Stomach smooth muscle (tissue), 2 donors: ENCODE results near the gene MTHFD2.

Source experiments
- H3K27ac ChIP-seq: one replicate; pipeline ENCODE4 v1.7.0; 2013; ENCODE audit warnings: mild to moderate bottlenecking, low read length, inconsistent platforms
- H3K27me3 ChIP-seq, 2 donors: one replicate each; pipeline ENCODE4 v1.7.0; 2013; ENCODE audit warnings: low read length in 2 of 2; ENCODE audit not compliant: insufficient read depth in 2 of 2, control insufficient read depth in 1 of 2
- H3K36me3 ChIP-seq, 2 donors: one replicate each; pipeline ENCODE4 v1.7.0; 2013; ENCODE audit warnings: low read length in 2 of 2; ENCODE audit not compliant: control insufficient read depth in 2 of 2, insufficient read depth in 2 of 2
- H3K4me1 ChIP-seq: one replicate; pipeline ENCODE4 v1.7.0; 2013; ENCODE audit warnings: low read length; ENCODE audit not compliant: control insufficient read depth, insufficient read depth
- H3K4me3 ChIP-seq, 2 donors: one replicate each; pipeline ENCODE4 v1.7.0; 2013; ENCODE audit warnings: low read length in 2 of 2
- H3K9ac ChIP-seq, 2 donors: one replicate each; pipeline ENCODE4 v1.7.0; 2013; ENCODE audit warnings: low read length in 2 of 2, mild to moderate bottlenecking in 1 of 2
- H3K9me3 ChIP-seq, 2 donors: one replicate each; pipeline ENCODE4 v1.7.0; 2013; ENCODE audit warnings: low read length in 2 of 2; ENCODE audit not compliant: control insufficient read depth in 2 of 2
- donor health status: healthy.
- donor health status: Pancreatic carcinoma.

Gene MTHFD2

DNA sequence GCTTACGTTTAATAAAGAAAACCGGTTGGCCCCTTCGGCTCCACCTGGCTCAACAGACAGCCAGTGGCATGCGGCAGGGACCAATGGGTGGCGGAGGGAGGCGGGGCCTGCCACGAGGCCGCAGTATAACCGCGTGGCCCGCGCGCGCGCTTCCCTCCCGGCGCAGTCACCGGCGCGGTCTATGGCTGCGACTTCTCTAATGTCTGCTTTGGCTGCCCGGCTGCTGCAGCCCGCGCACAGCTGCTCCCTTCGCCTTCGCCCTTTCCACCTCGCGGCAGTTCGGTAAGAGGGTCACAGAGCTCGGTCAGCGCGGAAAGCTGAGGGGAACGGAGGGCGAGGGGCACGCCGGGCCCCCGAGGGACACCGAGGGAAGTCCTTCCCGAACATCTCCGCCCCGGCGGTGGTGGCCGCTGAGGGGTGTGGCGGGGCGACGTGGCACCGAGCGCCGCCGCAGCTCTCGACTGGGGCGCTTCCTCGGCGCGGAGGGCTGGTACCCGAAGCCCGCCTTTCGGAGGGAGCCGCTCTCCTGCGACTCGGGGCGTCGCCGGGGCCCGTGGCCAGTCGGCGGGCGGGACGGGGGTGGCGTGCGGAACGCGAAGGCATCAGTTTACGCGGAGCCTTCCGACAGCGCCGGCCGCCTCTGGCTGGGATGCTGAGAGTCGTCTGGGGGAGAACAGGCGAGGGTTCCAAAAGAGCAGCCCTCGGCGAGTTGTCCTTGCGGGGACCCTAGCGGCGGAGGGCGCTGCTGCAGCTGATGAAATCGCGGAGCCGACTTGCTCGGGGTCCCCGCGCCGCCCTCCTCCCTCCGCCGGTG, at the start of gene MTHFD2:
Gene MTHFD2, plus strand, starts transcription at position 155 of the 814 bp plus-strand sequence. Its CDS starts 27 bp downstream, at position 182.
- H3K27me3 ChIP-seq: no peaks in the 10 kb centered on the region
- peak within 1 kb of the TSS; percentile 79 to 89 for H3K4me3 ChIP-seq
- no peaks in the 10 kb centered on the region for H3K9me3 ChIP-seq
- H3K27ac ChIP-seq: peak within 1 kb of the TSS; percentile 70
- peak within 1 kb of the TSS; percentile 58 to 68 for H3K9ac ChIP-seq
- H3K36me3 ChIP-seq: no peaks in the 10 kb centered on the region
- peaks cover 15% of the 10 kb centered on the region for H3K4me1 ChIP-seq

DNA sequence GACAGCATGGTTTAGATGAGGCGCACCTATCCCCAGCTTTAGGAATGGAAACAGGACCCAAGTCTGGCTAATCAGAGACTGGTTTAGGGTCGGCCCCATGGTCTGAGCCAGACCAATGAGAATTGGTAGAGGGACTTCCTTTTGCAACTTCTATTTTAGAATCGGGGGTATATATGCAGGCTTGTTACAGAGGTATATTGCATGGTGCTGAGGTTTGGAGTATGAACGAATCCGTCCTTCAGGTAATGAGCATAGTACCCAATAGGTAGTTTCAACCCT, 49.2 kb upstream of the MTHFD2 start:
- H3K4me3 ChIP-seq: no peak overlapping the region
- peaks cover 23% of the 10 kb centered on the region for H3K4me1 ChIP-seq
- H3K9me3 ChIP-seq: no peaks in the 10 kb centered on the region
- no peaks in the 10 kb centered on the region for H3K27me3 ChIP-seq
- H3K9ac ChIP-seq: no peak overlapping the region
- peaks cover 2 to 12% of the 10 kb centered on the region in 2 donors for H3K36me3 ChIP-seq
- H3K27ac ChIP-seq: no peak overlapping the region

DNA sequence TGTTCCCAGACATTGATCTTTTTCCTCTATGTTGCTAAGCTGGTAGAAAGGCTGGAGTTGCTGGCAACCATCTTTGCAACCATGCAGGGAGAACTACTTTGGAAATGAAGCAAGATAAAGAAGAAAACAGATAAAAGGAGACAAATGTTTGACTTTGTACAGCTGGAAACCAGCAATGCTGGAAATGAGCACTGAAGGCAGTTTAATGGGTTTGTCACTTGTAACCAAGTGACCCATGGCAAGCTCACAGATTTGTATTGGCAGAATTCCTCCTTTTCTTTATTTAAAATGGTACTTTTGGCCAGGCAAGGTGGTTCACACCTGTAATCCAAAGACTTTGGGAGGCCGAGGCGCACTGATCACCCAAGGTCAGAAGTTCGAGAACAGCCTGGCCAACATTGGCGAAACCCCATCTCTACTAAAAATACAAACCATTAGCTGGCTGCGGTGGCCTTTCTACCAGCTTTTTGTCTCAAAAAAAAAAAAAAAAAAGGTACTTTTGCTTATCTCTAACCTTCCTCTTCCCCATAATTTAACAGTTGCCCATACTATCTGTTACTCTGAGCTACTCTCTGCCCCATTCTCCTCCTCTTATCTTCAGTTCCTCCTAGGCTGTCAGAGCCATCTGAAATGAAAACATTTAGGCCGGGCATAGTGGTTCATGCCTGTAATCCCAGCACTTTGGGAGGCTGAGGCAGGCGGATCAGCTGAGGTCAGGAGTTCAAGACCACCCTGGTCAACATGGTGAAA, 48.7 kb upstream of the MTHFD2 start:
- no peak overlapping the region for H3K27ac ChIP-seq
- H3K9me3 ChIP-seq: no peaks in the 10 kb centered on the region
- H3K27me3 ChIP-seq: no peaks in the 10 kb centered on the region
- H3K4me1 ChIP-seq: peaks cover 23% of the 10 kb centered on the region
- H3K4me3 ChIP-seq: no peak overlapping the region
- peaks cover 0 to 13% of the 10 kb centered on the region in 2 donors for H3K36me3 ChIP-seq
- H3K9ac ChIP-seq: no peak overlapping the region

DNA sequence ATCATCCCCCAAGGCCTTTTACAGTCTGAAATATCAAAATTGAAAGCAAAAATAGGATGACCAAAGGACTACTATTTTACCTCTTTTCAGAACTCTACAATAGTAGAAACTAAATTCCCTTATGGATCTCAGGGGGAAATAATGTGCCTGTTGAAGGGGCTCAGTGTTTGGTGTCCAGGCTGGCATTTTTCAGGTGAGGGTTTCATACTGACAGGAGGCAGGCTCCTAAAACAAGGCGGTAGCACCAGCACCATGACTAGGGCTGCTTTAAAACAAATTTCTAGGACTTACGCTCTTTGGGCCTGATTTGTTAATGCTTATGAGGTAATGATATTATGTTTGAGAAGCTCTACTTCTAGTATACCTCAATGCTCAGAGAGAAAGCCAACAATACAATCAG, 45.5 kb upstream of the MTHFD2 start:
- peaks cover 8% of the 10 kb centered on the region for H3K4me1 ChIP-seq
- H3K4me3 ChIP-seq: no peak overlapping the region
- H3K36me3 ChIP-seq: peaks cover 9 to 25% of the 10 kb centered on the region in 2 donors
- H3K9ac ChIP-seq: no peak overlapping the region
- H3K9me3 ChIP-seq: no peaks in the 10 kb centered on the region
- no peaks in the 10 kb centered on the region for H3K27me3 ChIP-seq
- H3K27ac ChIP-seq: no peak overlapping the region

DNA sequence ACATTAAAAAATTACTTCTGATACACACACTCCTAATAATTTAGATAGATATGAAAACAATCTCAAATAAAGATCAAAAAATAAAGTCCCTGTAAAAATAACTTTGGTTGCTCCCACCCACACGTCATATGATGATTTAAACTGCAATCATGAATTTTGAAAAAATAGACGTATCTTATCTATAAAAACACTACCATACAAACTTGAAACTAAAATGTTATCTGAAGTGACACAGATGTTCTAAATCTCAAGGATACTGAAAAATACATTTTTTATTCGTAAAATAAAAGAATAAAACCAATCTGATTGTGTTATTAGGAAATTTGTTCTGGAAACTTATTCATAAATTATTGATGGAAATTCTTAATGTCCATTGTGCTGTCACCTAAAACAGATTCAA, 42.6 kb upstream of the MTHFD2 start:
- no peak overlapping the region for H3K4me3 ChIP-seq
- no peaks in the 10 kb centered on the region for H3K4me1 ChIP-seq
- peaks cover 22 to 35% of the 10 kb centered on the region in 2 donors for H3K36me3 ChIP-seq
- no peak overlapping the region for H3K9ac ChIP-seq
- no peaks in the 10 kb centered on the region for H3K9me3 ChIP-seq
- no peak overlapping the region for H3K27ac ChIP-seq
- H3K27me3 ChIP-seq: no peaks in the 10 kb centered on the region

DNA sequence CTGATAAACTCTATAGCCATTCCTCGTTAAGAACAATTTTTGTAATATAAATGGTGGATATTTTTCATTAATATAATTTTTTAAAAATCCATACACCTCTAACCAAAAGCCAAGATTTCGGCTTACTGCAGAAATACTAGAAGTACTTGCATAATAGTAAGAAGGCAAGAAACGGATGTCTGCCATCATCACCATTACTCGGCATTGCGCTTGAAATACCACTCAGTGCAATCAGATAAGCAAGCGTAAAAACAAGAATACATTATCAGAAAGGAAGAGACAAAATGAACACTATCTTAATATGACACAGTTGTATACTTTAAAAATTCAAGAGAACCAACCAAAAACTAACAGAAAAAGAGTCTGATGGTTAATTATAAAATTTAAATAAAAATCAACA, 35.5 kb upstream of the MTHFD2 start:
- Histone ChIP-seq H3K36me3 (peaks cover 31 to 35% of the 10 kb centered on the region in 2 donors), H3K4me1 (no peaks in the 10 kb centered on the region), H3K4me3 (no peak overlapping the region), H3K9ac (no peak overlapping the region), H3K27me3 (no peaks in the 10 kb centered on the region), H3K27ac (no peak overlapping the region), H3K9me3 (no peaks in the 10 kb centered on the region)

- H3K36me3 ChIP-seq: peaks cover 24 to 33% of the 10 kb centered on the region in 2 donors
- no peak overlapping the region for H3K27ac ChIP-seq
- no peak overlapping the region for H3K9ac ChIP-seq
- no peaks in the 10 kb centered on the region for H3K27me3 ChIP-seq
- no peaks in the 10 kb centered on the region for H3K9me3 ChIP-seq
- no peak overlapping the region for H3K4me3 ChIP-seq
- H3K4me1 ChIP-seq: no peaks in the 10 kb centered on the region
These were observed 33.7 kb upstream of the MTHFD2 start for GRCh38 chr2:74164761-74165160.

DNA sequence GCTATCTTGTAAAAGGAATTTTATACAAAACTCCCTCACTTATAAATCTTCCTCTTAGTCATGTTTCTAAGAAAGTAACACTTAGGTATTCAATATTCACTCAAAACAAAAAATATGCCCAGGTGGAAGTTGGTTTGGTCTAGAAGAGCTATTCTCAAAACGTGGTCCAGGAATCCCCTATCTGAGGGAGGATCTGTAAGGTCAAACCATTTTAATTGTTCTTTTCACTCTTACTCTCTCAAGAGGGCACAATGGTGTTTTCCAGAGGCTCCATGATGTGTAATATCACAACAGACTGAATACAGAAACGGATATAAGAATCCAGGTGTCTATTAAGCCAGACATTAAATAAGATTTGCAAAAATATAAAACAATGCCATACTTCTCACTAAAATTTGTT, 29.7 kb upstream of the MTHFD2 start:
- Histone ChIP-seq H3K4me1 (no peaks in the 10 kb centered on the region), H3K4me3 (no peak overlapping the region), H3K36me3 (peaks cover 28 to 30% of the 10 kb centered on the region in 2 donors), H3K27ac (no peak overlapping the region), H3K9me3 (no peaks in the 10 kb centered on the region), H3K27me3 (no peaks in the 10 kb centered on the region), H3K9ac (no peak overlapping the region)

- H3K4me3 ChIP-seq: no peak overlapping the region
- no peak overlapping the region for H3K9ac ChIP-seq
- no peak overlapping the region for H3K27ac ChIP-seq
- H3K36me3 ChIP-seq: peaks cover 1 to 4% of the 10 kb centered on the region in 2 donors
- H3K4me1 ChIP-seq: peaks cover 13% of the 10 kb centered on the region
- H3K27me3 ChIP-seq: no peaks in the 10 kb centered on the region
- no peaks in the 10 kb centered on the region for H3K9me3 ChIP-seq
These were observed 23.5 kb upstream of the MTHFD2 start for GRCh38 chr2:74174909-74175308.

DNA sequence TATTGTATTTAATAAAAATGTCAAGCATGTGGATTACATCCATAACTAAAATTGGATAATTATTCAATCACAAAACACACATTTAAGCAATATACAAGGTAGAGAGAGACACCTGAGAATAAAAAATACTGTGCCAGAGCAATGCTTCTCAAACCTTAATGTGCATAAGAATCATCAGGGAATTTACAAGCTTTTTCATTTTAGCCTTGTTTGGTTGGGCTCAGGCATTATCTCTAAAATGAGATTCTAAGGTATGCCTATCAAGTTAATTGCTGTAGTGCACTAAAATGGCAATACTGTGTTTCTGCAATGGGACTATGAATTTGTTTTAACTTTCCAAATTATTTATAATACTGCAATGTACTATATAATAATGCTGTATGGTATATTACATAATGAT, 20.7 kb upstream of the MTHFD2 start:
- Histone ChIP-seq H3K4me3 (peak overlapping the region; percentile 70 to 88), H3K27me3 (no peaks in the 10 kb centered on the region), H3K9ac (peak overlapping the region; percentile 89 to 94), H3K36me3 (no peaks in the 10 kb centered on the region), H3K4me1 (peaks cover 13% of the 10 kb centered on the region), H3K27ac (peak overlapping the region; percentile 88), H3K9me3 (no peaks in the 10 kb centered on the region)
